H1 (cell line): ENCODE results near the gene PLPPR2. TPM values are rescaled to one million over a fixed set of nuclear protein-coding genes. Genes with fewer than 3 reads are reported as not detected.

Experiments used
- EP300 ChIP-seq, 2 experiments: IDR thresholded peaks; 1 replicate in 1 of 2; 2 replicates in 1 of 2; pipeline ENCODE4 v1.6.1; 2011 to 2012; ENCODE audit warnings: low read depth in 2 of 2, low read length in 2 of 2, mild to moderate bottlenecking in 2 of 2, borderline replicate concordance in 1 of 2, inconsistent platforms in 1 of 2, moderate library complexity in 1 of 2
- FOSL1 ChIP-seq: IDR thresholded peaks from 2 replicates; pipeline ENCODE4 v1.6.1; 2011; ENCODE audit warnings: mild to moderate bottlenecking, low read depth, low read length, moderate library complexity; ENCODE audit not compliant: insufficient read depth
- POLR2A ChIP-seq, 2 experiments: IDR thresholded peaks; 1 replicate in 1 of 2; 2 replicates in 1 of 2; pipeline ENCODE4 v1.6.1; 2011; ENCODE audit warnings: low read depth in 2 of 2, low read length in 2 of 2, mild to moderate bottlenecking in 2 of 2; ENCODE audit errors: control extremely low read depth in 1 of 2
- SIN3A ChIP-seq, 2 experiments: IDR thresholded peaks in 1 of 2; conservative IDR thresholded peaks in 1 of 2; 2 replicates each; pipeline ENCODE4 v1.6.1; 2011 to 2012; ENCODE audit warnings: low read length in 2 of 2, improper control_type of control experiment in 1 of 2, low read depth in 1 of 2, mild to moderate bottlenecking in 1 of 2
- polyA plus RNA-seq, 7 experiments: library from polyadenylated mRNA; depleted of rRNA in 3 of 7; stranded (reverse) in 5 of 7; unstranded in 2 of 7; fragments of >200 nt in 5 of 7; fragments of 200-250 nt in 2 of 7; gene quantifications; 1 replicate in 5 of 7; 2 replicates in 1 of 7; 4 replicates in 1 of 7; pipeline versions ENCODE4 v1.2.1 to v1.2.3, GENCODE V29; 2011 to 2013; ENCODE audit warnings: missing spikeins in 2 of 7, mixed read lengths in 2 of 7
- total RNA-seq: library from RNA; stranded (reverse); fragmentation: NEBNext Ultra II Directional; extraction: Animal tissue kit (Norgen Biotek cat#: 25700); gene quantifications from 2 replicates; pipeline ENCODE4 v1.2.1, GENCODE V29; 2021
- TF ChIP-seq, protein P1 (sequence below): fragments of 300-600 bp; sonication (generic); IDR thresholded peaks from 2 replicates; pipeline ENCODE4 v1.7.1; 2012; ENCODE audit warnings: low read length, moderate library complexity, mild to moderate bottlenecking, inconsistent platforms; ENCODE audit not compliant: insufficient replicate concordance
- TF ChIP-seq, protein P2 (sequence below): IDR thresholded peaks from 2 replicates; pipeline ENCODE4 v1.6.1; 2011; ENCODE audit warnings: low read depth, mild to moderate bottlenecking, low read length; ENCODE audit not compliant: insufficient read depth
- TF ChIP-seq, protein P3 (sequence below), 3 experiments: IDR thresholded peaks; 1 replicate in 2 of 3; 2 replicates in 1 of 3; pipeline versions ENCODE4 v1.5.1 to v1.6.1; 2011; ENCODE audit warnings: low read length in 3 of 3, mild to moderate bottlenecking in 3 of 3, inconsistent platforms in 2 of 3, low read depth in 1 of 3, moderate library complexity in 1 of 3; ENCODE audit not compliant: insufficient read depth in 1 of 3; ENCODE audit errors: control extremely low read depth in 1 of 3

Gene PLPPR2
- total and polyA plus RNA-seq, 2 of the 8 experiments (the other 6 are each of a cell fraction or from before 2014, with no cell fraction given) = 7.2 to 11.7 TPM

DNA sequence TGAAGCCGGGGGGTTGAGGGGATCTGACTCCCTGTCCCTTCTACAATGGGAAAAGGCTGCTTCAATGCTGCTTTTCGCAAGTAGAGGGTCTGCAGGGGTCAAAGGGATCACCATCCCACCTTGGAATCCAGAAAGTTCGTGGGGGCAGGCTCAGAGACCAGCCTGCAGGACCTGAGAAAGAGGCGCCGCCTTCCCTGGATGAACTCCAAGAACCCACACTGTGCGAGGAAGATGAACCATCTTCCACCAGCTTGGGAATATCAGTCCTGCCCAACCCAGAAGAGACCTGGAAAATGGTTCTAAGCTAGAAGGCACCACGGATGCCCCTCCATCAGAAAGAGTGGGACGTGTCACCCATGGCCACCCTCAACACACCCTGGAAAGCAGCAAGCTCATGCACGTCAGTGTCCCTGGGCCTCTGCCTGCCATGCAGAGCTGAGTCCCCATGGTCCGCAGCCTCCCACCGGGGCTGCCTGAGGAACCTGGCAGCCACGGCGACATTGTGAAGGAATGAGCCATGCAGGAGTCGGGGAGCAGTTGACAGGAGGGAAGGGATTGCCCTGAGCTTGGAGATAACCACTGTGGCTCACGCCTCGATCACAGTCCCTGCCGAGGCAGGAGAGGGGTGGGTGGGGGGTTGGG is 30.4 kb upstream of the PLPPR2 start (continued):
- TF ChIP-seq, protein P1, sequence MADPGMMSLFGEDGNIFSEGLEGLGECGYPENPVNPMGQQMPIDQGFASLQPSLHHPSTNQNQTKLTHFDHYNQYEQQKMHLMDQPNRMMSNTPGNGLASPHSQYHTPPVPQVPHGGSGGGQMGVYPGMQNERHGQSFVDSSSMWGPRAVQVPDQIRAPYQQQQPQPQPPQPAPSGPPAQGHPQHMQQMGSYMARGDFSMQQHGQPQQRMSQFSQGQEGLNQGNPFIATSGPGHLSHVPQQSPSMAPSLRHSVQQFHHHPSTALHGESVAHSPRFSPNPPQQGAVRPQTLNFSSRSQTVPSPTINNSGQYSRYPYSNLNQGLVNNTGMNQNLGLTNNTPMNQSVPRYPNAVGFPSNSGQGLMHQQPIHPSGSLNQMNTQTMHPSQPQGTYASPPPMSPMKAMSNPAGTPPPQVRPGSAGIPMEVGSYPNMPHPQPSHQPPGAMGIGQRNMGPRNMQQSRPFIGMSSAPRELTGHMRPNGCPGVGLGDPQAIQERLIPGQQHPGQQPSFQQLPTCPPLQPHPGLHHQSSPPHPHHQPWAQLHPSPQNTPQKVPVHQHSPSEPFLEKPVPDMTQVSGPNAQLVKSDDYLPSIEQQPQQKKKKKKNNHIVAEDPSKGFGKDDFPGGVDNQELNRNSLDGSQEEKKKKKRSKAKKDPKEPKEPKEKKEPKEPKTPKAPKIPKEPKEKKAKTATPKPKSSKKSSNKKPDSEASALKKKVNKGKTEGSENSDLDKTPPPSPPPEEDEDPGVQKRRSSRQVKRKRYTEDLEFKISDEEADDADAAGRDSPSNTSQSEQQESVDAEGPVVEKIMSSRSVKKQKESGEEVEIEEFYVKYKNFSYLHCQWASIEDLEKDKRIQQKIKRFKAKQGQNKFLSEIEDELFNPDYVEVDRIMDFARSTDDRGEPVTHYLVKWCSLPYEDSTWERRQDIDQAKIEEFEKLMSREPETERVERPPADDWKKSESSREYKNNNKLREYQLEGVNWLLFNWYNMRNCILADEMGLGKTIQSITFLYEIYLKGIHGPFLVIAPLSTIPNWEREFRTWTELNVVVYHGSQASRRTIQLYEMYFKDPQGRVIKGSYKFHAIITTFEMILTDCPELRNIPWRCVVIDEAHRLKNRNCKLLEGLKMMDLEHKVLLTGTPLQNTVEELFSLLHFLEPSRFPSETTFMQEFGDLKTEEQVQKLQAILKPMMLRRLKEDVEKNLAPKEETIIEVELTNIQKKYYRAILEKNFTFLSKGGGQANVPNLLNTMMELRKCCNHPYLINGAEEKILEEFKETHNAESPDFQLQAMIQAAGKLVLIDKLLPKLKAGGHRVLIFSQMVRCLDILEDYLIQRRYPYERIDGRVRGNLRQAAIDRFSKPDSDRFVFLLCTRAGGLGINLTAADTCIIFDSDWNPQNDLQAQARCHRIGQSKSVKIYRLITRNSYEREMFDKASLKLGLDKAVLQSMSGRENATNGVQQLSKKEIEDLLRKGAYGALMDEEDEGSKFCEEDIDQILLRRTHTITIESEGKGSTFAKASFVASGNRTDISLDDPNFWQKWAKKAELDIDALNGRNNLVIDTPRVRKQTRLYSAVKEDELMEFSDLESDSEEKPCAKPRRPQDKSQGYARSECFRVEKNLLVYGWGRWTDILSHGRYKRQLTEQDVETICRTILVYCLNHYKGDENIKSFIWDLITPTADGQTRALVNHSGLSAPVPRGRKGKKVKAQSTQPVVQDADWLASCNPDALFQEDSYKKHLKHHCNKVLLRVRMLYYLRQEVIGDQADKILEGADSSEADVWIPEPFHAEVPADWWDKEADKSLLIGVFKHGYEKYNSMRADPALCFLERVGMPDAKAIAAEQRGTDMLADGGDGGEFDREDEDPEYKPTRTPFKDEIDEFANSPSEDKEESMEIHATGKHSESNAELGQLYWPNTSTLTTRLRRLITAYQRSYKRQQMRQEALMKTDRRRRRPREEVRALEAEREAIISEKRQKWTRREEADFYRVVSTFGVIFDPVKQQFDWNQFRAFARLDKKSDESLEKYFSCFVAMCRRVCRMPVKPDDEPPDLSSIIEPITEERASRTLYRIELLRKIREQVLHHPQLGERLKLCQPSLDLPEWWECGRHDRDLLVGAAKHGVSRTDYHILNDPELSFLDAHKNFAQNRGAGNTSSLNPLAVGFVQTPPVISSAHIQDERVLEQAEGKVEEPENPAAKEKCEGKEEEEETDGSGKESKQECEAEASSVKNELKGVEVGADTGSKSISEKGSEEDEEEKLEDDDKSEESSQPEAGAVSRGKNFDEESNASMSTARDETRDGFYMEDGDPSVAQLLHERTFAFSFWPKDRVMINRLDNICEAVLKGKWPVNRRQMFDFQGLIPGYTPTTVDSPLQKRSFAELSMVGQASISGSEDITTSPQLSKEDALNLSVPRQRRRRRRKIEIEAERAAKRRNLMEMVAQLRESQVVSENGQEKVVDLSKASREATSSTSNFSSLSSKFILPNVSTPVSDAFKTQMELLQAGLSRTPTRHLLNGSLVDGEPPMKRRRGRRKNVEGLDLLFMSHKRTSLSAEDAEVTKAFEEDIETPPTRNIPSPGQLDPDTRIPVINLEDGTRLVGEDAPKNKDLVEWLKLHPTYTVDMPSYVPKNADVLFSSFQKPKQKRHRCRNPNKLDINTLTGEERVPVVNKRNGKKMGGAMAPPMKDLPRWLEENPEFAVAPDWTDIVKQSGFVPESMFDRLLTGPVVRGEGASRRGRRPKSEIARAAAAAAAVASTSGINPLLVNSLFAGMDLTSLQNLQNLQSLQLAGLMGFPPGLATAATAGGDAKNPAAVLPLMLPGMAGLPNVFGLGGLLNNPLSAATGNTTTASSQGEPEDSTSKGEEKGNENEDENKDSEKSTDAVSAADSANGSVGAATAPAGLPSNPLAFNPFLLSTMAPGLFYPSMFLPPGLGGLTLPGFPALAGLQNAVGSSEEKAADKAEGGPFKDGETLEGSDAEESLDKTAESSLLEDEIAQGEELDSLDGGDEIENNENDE = no peak
- TF ChIP-seq, protein P2, sequence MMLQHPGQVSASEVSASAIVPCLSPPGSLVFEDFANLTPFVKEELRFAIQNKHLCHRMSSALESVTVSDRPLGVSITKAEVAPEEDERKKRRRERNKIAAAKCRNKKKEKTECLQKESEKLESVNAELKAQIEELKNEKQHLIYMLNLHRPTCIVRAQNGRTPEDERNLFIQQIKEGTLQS = no peak
- TF ChIP-seq POLR2A (IDR thresholded peaks at IDR 0.05; ENCODE audit: control extremely low read depth in 1 of 2, low read depth in 2 of 2, low read length in 2 of 2) = no peak
- TF ChIP-seq EP300 (IDR thresholded peaks at IDR 0.05; ENCODE audit: borderline replicate concordance in 1 of 2, low read depth in 2 of 2, low read length in 2 of 2) = no peak
- TF ChIP-seq, protein P3, sequence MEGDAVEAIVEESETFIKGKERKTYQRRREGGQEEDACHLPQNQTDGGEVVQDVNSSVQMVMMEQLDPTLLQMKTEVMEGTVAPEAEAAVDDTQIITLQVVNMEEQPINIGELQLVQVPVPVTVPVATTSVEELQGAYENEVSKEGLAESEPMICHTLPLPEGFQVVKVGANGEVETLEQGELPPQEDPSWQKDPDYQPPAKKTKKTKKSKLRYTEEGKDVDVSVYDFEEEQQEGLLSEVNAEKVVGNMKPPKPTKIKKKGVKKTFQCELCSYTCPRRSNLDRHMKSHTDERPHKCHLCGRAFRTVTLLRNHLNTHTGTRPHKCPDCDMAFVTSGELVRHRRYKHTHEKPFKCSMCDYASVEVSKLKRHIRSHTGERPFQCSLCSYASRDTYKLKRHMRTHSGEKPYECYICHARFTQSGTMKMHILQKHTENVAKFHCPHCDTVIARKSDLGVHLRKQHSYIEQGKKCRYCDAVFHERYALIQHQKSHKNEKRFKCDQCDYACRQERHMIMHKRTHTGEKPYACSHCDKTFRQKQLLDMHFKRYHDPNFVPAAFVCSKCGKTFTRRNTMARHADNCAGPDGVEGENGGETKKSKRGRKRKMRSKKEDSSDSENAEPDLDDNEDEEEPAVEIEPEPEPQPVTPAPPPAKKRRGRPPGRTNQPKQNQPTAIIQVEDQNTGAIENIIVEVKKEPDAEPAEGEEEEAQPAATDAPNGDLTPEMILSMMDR (IDR thresholded peaks at IDR 0.05; ENCODE audit: control extremely low read depth in 1 of 3, insufficient read depth in 1 of 3, low read depth in 1 of 3, low read length in 3 of 3) = no peak
- TF ChIP-seq SIN3A (conservative IDR thresholded peaks at IDR 0.05 in 1 of 2, IDR thresholded peaks at IDR 0.05 in 1 of 2; ENCODE audit: low read depth in 1 of 2, low read length in 2 of 2) = no peak
- no peak for TF ChIP-seq FOSL1
